ENCODE data around the gene PTPN11.
"Not testable (repeated sequence)": the region's sequence is repeated elsewhere in the genome, so short reads cannot be mapped to it uniquely, and the experiment has no call there.

The PTPN11 gene

DNA sequence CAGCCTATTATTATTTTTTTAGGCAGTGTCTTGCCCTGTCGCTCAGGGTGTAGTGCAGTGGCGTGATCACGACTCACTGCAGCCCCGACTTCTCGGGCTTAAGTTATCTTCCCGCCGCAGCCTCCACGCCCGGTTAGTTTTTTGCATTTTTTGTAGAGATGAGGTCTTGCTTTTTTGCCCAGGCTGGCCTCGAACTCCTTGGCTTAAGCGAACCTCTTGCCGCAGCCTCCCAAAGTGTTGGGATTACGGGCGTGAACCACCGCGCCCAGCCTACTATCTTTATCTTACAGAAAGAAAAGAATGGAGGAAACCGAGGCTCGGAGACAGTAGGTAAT lies 507 bp upstream of the PTPN11 start:
- peak overlapping the region; percentile 78 for H3K4me3 ChIP-seq (ENCODE audit: low read depth, low read length)
- H3K4me1 ChIP-seq (ENCODE audit: control insufficient read depth, insufficient read depth, low read length) = peaks cover 4% of the 10 kb centered on the region
- H3K9me3 ChIP-seq (ENCODE audit: control insufficient read depth, insufficient read depth, low read length) = no peaks in the 10 kb centered on the region
- H3K9ac ChIP-seq (ENCODE audit: low read depth, low read length) = peak overlapping the region; percentile 95
- H3K36me3 ChIP-seq (ENCODE audit: control insufficient read depth, insufficient read depth, low read length) = no peaks in the 10 kb centered on the region
- no peaks in the 10 kb centered on the region for H3K27me3 ChIP-seq (ENCODE audit: control insufficient read depth, insufficient read depth, low read length)

DNA sequence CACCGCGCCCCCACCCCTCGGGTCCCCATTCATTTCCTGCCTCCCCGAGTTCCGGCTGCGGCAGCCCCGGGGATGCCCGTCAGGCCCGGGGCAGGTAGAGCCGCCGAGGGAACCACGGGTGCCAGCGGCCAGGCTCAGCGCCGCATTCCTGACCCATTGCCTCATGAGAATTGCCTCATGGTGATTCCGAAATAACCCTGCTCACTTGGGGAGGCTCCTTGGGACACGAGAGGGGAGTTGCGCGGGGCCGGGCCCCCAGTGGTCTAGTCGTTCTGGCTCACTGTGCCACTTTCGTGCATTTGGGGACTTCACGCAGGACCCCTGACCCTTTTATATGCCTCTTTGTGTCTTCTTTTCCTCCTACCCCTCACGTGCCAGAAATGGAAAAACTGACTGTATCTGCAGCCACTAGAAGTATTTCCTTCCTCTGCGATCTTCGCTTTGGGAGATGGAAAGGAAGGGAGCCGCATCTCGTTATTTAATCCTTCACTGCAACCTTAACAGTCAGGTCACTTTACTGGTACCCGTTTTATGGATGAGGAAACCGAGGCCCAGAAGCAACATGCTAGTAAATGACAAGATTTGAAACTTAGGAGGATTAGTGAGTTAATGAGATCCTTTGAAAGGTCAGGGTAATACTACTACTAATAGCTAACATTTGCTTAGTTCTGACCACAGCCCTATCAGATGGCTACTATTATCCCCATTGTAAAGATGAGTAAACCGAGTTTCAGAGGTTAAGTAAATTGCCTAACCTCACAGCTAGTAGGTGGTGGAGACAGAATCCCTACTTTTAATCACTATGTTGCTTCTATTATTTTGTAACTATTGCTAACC lies 768 bp downstream of the PTPN11 start:
- peak overlapping the region; percentile 76 for H3K9ac ChIP-seq (ENCODE audit: low read depth, low read length)
- peak overlapping the region; percentile 78 for H3K4me3 ChIP-seq (ENCODE audit: low read depth, low read length)
- no peaks in the 10 kb centered on the region for H3K27me3 ChIP-seq (ENCODE audit: control insufficient read depth, insufficient read depth, low read length)
- peaks cover 4% of the 10 kb centered on the region for H3K4me1 ChIP-seq (ENCODE audit: control insufficient read depth, insufficient read depth, low read length)
- H3K9me3 ChIP-seq (ENCODE audit: control insufficient read depth, insufficient read depth, low read length) = no peaks in the 10 kb centered on the region
- no peaks in the 10 kb centered on the region for H3K36me3 ChIP-seq (ENCODE audit: control insufficient read depth, insufficient read depth, low read length)

DNA sequence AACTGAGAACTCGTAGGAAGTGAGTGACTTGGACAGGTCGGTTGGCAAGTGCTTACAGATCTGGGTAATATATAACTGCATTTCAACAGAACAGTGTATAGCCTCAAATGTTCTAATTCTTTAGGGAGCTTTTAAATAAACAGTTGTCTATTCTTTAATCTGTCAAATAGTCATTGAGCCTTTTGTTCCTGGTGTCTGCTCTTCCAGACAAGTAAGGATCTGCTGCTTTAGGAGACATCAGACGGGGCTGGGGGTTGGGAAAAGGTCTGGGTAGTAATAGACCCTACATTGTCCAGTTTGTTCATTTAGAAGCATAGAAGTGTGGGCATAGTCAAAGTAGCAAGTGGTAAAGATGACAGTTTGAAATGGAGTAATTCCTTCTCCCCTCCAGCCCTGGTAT lies 2.0 kb downstream of the PTPN11 start:
- Histone ChIP-seq H3K27me3 (ENCODE audit: control insufficient read depth, insufficient read depth, low read length) (no peaks in the 10 kb centered on the region), H3K4me3 (ENCODE audit: low read depth, low read length) (no peak overlapping the region), H3K36me3 (ENCODE audit: control insufficient read depth, insufficient read depth, low read length) (no peaks in the 10 kb centered on the region), H3K9ac (ENCODE audit: low read depth, low read length) (no peak overlapping the region), H3K4me1 (ENCODE audit: control insufficient read depth, insufficient read depth, low read length) (peaks cover 4% of the 10 kb centered on the region), H3K9me3 (ENCODE audit: control insufficient read depth, insufficient read depth, low read length) (no peaks in the 10 kb centered on the region)

DNA sequence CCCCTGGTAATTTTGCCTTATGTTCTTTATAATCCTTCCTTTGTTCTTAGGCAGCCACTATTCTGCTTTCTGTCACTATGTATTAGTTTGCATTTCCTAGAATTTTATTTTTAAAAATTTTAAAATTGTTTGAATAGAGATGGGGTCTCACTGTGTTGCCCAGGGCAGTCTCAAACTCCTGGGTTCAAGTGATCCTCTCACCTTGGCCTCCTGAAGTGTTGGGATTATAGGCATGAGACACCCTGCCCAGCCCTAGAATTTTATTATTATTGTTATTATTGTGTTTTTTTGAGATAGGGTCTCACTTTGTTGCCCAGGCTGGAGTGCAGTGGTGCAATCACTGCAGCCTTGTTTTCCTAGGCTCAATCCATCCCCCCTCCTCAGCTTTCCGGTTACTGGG lies 2.6 kb downstream of the PTPN11 start:
- Histone ChIP-seq H3K36me3 (ENCODE audit: control insufficient read depth, insufficient read depth, low read length) (no peaks in the 10 kb centered on the region), H3K27me3 (ENCODE audit: control insufficient read depth, insufficient read depth, low read length) (no peaks in the 10 kb centered on the region), H3K9ac (ENCODE audit: low read depth, low read length) (no peak overlapping the region), H3K9me3 (ENCODE audit: control insufficient read depth, insufficient read depth, low read length) (no peaks in the 10 kb centered on the region), H3K4me3 (ENCODE audit: low read depth, low read length) (no peak overlapping the region), H3K4me1 (ENCODE audit: control insufficient read depth, insufficient read depth, low read length) (peaks cover 4% of the 10 kb centered on the region)

DNA sequence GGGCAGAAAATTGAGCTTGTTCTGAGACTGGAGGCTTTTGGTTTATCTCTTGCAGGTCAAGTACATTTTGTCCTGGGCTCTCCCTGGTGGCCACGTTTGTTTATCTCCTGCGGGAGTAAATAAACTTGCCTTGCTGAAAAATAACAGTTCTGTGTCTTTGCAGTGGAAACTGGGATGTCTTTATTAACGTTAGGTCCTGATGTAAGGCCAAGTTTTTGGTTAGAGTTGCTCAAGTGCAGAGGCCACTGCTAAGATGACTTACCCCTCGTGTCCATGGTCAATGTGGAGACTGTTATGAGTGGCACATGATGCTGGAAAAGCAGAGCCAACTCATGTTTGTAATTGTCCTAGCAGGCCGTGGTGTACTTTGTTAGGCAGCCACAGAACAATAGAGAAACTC lies 3.8 kb downstream of the PTPN11 start:
- H3K36me3 ChIP-seq (ENCODE audit: control insufficient read depth, insufficient read depth, low read length) = no peaks in the 10 kb centered on the region
- no peak overlapping the region for H3K9ac ChIP-seq (ENCODE audit: low read depth, low read length)
- H3K4me3 ChIP-seq (ENCODE audit: low read depth, low read length) = no peak overlapping the region
- peaks cover 4% of the 10 kb centered on the region for H3K4me1 ChIP-seq (ENCODE audit: control insufficient read depth, insufficient read depth, low read length)
- no peaks in the 10 kb centered on the region for H3K27me3 ChIP-seq (ENCODE audit: control insufficient read depth, insufficient read depth, low read length)
- H3K9me3 ChIP-seq (ENCODE audit: control insufficient read depth, insufficient read depth, low read length) = no peaks in the 10 kb centered on the region

DNA sequence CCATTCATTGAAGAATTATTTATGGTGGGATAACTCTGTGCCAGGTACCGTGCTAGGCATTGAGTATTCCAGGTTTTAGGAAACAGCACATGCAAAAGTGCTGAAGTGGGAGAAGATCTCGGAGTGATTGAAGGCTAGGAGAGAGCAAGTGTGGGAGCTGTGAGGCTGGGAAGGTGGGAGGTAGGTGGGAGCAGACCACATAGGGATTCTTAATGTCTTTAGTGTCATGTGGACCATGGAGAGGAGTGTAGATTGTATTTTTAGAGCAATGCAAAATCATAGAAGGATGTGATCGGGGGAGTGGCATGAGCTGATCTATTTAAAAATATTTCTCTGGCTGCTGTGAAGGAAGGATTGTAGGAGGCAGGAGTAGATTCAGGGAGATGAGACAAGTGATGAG lies 5.4 kb downstream of the PTPN11 start:
- peaks cover 4% of the 10 kb centered on the region for H3K4me1 ChIP-seq (ENCODE audit: control insufficient read depth, insufficient read depth, low read length)
- no peaks in the 10 kb centered on the region for H3K36me3 ChIP-seq (ENCODE audit: control insufficient read depth, insufficient read depth, low read length)
- H3K27me3 ChIP-seq (ENCODE audit: control insufficient read depth, insufficient read depth, low read length) = no peaks in the 10 kb centered on the region
- H3K9me3 ChIP-seq (ENCODE audit: control insufficient read depth, insufficient read depth, low read length) = no peaks in the 10 kb centered on the region
- H3K4me3 ChIP-seq (ENCODE audit: low read depth, low read length) = no peak overlapping the region
- H3K9ac ChIP-seq (ENCODE audit: low read depth, low read length) = no peak overlapping the region

DNA sequence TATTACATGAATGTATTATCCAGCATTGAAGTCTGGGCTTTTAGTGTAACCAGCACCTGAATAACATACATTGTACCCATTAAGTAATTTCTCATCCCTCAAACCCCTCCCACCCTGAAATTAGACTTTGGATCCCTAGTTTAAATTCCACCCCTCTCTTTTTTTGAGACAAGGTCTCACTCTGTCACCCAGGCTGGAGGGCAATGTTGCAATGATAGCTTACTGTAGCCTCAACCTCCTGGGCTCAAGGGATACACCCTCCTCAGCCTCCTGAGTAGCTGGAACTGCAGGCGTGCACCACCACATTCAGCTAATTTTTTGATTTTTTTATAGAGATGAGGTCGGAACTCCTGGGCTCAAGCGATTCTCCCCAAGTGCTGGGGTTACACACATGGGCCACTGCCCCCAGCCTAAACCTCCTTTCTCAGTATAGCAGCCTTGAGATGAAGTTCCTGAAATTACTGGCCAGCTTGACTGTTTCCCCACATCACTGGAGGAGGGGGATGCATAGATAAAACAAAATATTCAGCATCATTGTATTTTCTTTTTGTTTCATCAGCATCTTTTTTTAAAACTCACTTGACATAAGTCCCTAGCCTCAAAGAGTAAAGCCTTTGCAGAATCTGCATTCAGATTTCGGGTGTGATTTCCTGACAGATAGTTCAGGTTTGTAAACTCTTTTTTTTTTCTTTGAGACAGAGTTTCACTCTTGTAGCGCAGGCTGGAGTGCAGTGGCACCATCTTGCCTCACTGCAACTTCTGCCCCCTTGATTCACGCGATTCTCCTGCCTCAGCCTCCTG lies 7.0 kb downstream of the PTPN11 start:
- Histone ChIP-seq H3K36me3 (ENCODE audit: control insufficient read depth, insufficient read depth, low read length) (no peaks in the 10 kb centered on the region), H3K4me3 (ENCODE audit: low read depth, low read length) (no peak overlapping the region), H3K9me3 (ENCODE audit: control insufficient read depth, insufficient read depth, low read length) (no peaks in the 10 kb centered on the region), H3K27me3 (ENCODE audit: control insufficient read depth, insufficient read depth, low read length) (no peaks in the 10 kb centered on the region), H3K4me1 (ENCODE audit: control insufficient read depth, insufficient read depth, low read length) (no peaks in the 10 kb centered on the region), H3K9ac (ENCODE audit: low read depth, low read length) (no peak overlapping the region)

DNA sequence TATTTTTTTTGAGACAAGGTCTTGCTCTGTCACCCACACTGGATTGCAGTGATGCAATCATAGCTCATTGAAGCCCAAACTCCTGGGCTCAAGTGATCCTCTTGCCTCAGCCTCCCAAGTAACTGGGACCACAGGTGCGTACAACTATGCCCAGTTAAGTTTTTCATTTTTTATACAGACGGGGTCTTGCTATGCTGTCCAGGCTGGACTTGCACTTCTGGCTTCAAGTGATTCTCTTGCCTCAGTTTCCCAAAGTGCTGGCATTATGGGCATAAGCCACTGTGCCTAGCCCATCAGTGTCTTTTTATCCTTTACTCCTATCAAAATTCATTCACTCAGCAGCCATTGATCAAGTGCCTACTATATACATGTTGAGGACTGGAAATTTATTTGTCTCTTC lies 9.0 kb downstream of the PTPN11 start:
- Histone ChIP-seq H3K36me3 (ENCODE audit: control insufficient read depth, insufficient read depth, low read length) (no peaks in the 10 kb centered on the region), H3K4me1 (ENCODE audit: control insufficient read depth, insufficient read depth, low read length) (no peaks in the 10 kb centered on the region), H3K9me3 (ENCODE audit: control insufficient read depth, insufficient read depth, low read length) (no peaks in the 10 kb centered on the region), H3K9ac (ENCODE audit: low read depth, low read length) (no peak overlapping the region), H3K4me3 (ENCODE audit: low read depth, low read length) (no peak overlapping the region), H3K27me3 (ENCODE audit: control insufficient read depth, insufficient read depth, low read length) (no peaks in the 10 kb centered on the region)

DNA sequence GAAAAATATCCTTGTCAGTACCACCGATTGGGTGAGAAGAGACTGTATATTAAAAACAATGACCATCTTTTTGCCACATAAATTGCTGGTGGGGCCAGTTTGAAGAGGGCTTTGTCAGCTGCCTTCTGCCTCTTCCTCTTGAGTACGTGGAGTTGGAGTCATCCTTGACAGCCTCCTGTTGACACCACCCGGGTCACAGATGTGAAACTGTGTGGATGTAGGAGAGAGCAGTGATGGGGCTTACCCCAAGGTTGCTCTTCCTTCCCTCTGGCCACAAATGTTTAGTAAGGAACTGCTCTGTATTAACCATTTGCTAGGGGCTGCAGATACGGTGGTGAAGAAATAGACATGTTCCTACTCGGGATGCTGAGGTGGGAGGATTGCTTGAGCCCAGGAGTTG lies 12.2 kb downstream of the PTPN11 start:
- Histone ChIP-seq H3K4me1 (ENCODE audit: control insufficient read depth, insufficient read depth, low read length) (no peaks in the 10 kb centered on the region), H3K27me3 (ENCODE audit: control insufficient read depth, insufficient read depth, low read length) (no peaks in the 10 kb centered on the region), H3K36me3 (ENCODE audit: control insufficient read depth, insufficient read depth, low read length) (no peaks in the 10 kb centered on the region), H3K9ac (ENCODE audit: low read depth, low read length) (no peak overlapping the region), H3K4me3 (ENCODE audit: low read depth, low read length) (no peak overlapping the region), H3K9me3 (ENCODE audit: control insufficient read depth, insufficient read depth, low read length) (no peaks in the 10 kb centered on the region)

DNA sequence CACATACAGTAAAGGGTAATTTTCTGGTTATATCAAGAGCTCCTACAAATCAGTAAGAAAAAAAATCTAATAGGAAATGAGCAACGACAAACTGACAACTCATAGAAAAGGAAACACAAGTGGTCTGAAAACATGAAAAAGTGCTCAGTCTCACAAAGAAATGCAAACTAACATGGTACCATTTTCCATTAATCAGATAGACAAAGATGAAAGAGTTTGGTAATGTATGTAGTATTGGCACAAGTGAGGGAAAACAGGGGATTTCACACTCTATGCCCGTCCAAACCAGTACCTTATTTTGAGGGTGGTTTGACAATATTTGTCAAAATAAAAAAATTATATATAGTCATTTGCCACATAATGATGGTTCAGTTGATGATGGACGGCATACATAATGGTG lies 13.2 kb downstream of the PTPN11 start:
- H3K27me3 ChIP-seq (ENCODE audit: control insufficient read depth, insufficient read depth, low read length) = no peaks in the 10 kb centered on the region
- H3K36me3 ChIP-seq (ENCODE audit: control insufficient read depth, insufficient read depth, low read length) = no peaks in the 10 kb centered on the region
- H3K4me1 ChIP-seq (ENCODE audit: control insufficient read depth, insufficient read depth, low read length) = no peaks in the 10 kb centered on the region
- H3K9me3 ChIP-seq (ENCODE audit: control insufficient read depth, insufficient read depth, low read length) = no peaks in the 10 kb centered on the region
- no peak overlapping the region for H3K9ac ChIP-seq (ENCODE audit: low read depth, low read length)
- no peak overlapping the region for H3K4me3 ChIP-seq (ENCODE audit: low read depth, low read length)

DNA sequence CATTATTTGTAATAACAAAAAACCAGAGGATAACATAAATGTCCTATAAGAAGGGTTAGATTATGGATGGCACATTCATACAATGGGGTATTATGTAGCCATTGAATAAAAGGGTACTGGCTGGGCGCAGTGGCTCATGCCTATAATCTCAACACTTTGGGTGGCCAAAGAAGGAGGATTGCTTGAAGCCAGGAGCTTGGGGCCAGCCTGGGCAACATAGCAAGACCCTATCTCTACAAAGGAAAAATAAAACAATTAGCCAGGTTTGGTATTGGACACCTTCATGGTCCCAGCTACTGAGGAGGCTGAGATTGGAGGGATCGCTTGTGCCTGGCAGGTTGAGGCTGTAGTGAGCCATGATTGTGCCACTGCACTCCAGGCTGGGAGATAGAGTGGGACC lies 14.8 kb downstream of the PTPN11 start:
- Histone ChIP-seq H3K27me3 (ENCODE audit: control insufficient read depth, insufficient read depth, low read length) (no peaks in the 10 kb centered on the region), H3K9me3 (ENCODE audit: control insufficient read depth, insufficient read depth, low read length) (no peaks in the 10 kb centered on the region), H3K4me1 (ENCODE audit: control insufficient read depth, insufficient read depth, low read length) (no peaks in the 10 kb centered on the region), H3K36me3 (ENCODE audit: control insufficient read depth, insufficient read depth, low read length) (no peaks in the 10 kb centered on the region), H3K9ac (ENCODE audit: low read depth, low read length) (no peak overlapping the region), H3K4me3 (ENCODE audit: low read depth, low read length) (no peak overlapping the region)

DNA sequence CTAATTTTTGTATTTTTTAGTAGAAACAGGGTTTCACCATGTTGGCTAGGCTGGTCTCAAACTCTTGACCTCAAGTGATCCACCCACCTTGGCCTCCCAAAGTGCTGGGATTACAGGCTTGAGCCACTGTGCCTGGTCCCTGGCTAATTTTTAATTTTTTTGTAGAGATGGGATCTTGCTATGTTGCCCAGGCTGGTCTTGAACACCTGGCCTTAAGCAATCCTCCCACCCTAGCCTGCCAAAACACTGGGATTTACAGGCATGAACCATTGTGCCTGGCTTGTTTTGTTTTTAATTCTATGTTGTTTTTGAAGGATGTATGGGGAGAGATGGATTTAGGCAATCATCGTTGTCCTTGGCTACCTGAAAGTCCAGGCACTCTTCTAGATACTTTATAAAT lies 19.9 kb downstream of the PTPN11 start:
- H3K9ac ChIP-seq (ENCODE audit: low read depth, low read length); H3K36me3 ChIP-seq (ENCODE audit: control insufficient read depth, insufficient read depth, low read length); H3K4me3 ChIP-seq (ENCODE audit: low read depth, low read length); H3K9me3 ChIP-seq (ENCODE audit: control insufficient read depth, insufficient read depth, low read length); H3K4me1 ChIP-seq (ENCODE audit: control insufficient read depth, insufficient read depth, low read length); H3K27me3 ChIP-seq (ENCODE audit: control insufficient read depth, insufficient read depth, low read length): not testable (repeated sequence)
